Adrenal gland (tissue), 5 donors: ENCODE measurements around the gene PSMA5.
"Not testable (repeated sequence)": the region's sequence is repeated elsewhere in the genome, so short reads cannot be mapped to it uniquely, and the experiment has no call there.

Experiments used
- CTCF ChIP-seq, 6 experiments: fragments of 450-650 bp in 4 of 6; fragments of 200-600 bp in 2 of 6; sonication (generic) in 1 of 6; IDR thresholded peaks; 1 replicate in 5 of 6; 2 replicates in 1 of 6; pipeline versions ENCODE4 v1.5.1 to v1.8.0; 2016 to 2021; ENCODE audit warnings: antibody characterized with exemption in 6 of 6, mild to moderate bottlenecking in 2 of 6, moderate library complexity in 1 of 6
- POLR2A ChIP-seq, 2 donors: fragments of 450-650 bp; IDR thresholded peaks; one replicate each; pipeline ENCODE4 v1.6.1; 2017; ENCODE audit warnings: antibody characterized with exemption in 2 of 2, mild to moderate bottlenecking in 2 of 2, moderate library complexity in 1 of 2
- donor health status: DM: no; HTN: no; CAD: no.

DNA sequence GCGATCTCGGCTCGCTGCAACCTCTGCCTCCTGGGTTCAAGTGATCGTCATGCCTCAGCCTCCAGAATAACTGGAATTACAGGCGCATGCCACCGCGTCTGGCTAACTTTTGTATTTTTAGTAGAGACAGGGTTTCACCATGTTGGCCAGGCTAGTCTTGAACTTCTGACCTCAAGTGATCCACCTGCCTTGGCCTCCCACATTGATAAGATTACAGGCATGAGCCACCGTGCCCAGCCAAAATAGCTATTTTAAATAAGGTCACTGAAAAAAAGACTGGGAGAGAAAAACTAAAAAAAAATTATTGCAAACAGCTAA lies 31.0 kb downstream of the PSMA5 start:
- not testable (repeated sequence) for TF ChIP-seq POLR2A, CTCF (IDR thresholded peaks at IDR 0.05)
